Measurements from ENCODE around the gene SRP54. TPM values are rescaled to one million over a fixed set of nuclear protein-coding genes. Genes with fewer than 3 reads are reported as not detected.
"Not testable (repeated sequence)": the region's sequence is repeated elsewhere in the genome, so short reads cannot be mapped to it uniquely, and the experiment has no call there.

SRP54 gene
- total RNA-seq, 1 donor from 2014 or later = 47.5 TPM

DNA sequence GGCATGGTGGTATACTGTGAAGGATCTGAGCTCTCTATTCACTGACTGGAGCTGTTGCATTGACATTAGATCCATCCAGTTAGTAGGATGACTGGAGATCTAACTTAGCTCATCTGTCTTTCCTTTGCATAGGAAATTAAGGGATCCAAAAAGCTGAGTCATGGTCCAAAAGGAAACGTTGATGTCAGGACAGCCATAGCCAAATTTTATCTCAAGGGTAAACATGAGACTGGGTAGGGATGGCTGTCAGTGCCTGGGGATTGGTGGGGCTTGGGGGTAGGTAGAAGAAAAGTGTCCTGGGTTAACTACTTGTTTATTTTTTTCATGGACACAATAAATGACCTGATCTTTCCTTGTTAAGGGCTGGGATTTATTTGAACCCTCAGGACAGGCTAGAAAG lies 67.9 kb downstream of the SRP54 start:
- intact Hi-C loops (cut with DNase I) = no loop called here
- no peaks in the 10 kb centered on the region for H3K9me3 ChIP-seq
- ATAC-seq = no peak

DNA sequence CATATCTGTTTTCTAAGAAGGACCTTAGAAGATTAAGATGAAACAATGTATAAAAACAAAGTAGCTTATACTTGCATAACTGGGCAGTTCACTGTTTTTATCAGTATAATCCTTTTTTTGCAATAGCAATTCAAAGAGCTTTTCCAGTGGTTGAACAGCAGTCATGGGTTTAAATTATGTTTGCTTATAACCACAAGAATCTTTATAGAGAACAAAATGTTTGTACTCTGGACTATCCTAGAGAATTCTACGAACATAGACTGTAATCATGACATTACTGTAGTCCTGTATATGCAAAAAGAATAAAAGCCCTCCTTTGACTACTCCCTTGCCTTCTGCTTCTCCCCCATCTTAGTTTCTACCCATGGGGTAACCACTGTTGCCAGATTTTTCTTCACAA lies 69.0 kb downstream of the SRP54 start:
- no peaks in the 10 kb centered on the region for H3K9me3 ChIP-seq
- H3K4me3 ChIP-seq = no peak overlapping the region
- intact Hi-C loops (cut with DNase I) = no loop called here
- H3K27me3 ChIP-seq = no peaks in the 10 kb centered on the region
- peak; percentile 73 for ATAC-seq
- peaks cover 27% of the 10 kb centered on the region for H3K4me1 ChIP-seq
- no peak for TF ChIP-seq CTCF (IDR thresholded peaks at IDR 0.05)
- peak overlapping the region; percentile 44 for H3K27ac ChIP-seq
- DNase-seq = no peak
- H3K36me3 ChIP-seq = peaks cover 49% of the 10 kb centered on the region

More for the DNA sequence above, 67.9 kb downstream of the SRP54 start:
- Histone ChIP-seq H3K27ac (no peak overlapping the region), H3K36me3 (peaks cover 42% of the 10 kb centered on the region), H3K4me3 (no peak overlapping the region), H3K4me1 (peaks cover 27% of the 10 kb centered on the region), H3K27me3 (no peaks in the 10 kb centered on the region)
- no peak for TF ChIP-seq CTCF (IDR thresholded peaks at IDR 0.05)
- DNase-seq = no peak

DNA sequence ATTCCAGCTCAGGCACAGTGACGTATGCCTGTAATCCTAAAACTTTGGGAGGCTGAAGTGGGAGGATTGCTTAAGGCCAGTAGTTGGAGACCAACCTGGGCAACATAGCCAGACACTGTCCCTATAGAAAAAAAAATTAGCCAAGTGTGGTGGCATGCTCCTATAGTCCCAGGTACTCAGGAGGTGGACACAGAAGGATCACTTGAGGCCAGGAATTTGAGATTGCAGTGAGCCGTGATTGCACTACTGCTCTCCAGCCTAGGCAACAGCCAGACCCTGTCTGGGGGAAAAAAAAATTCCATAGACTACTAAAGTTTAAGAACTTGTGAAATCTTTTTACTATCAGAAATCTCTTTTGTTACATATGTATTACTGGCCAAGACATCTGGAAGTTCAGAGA lies 69.8 kb downstream of the SRP54 start:
- no peaks in the 10 kb centered on the region for H3K9me3 ChIP-seq
- H3K36me3 ChIP-seq = peaks cover 56% of the 10 kb centered on the region
- intact Hi-C loops (cut with DNase I) = no loop called here
- H3K4me1 ChIP-seq = peaks cover 20% of the 10 kb centered on the region
- ATAC-seq = peak; percentile 66
- H3K4me3 ChIP-seq = no peak overlapping the region
- no peaks in the 10 kb centered on the region for H3K27me3 ChIP-seq
- peak overlapping the region; percentile 44 for H3K27ac ChIP-seq
- TF ChIP-seq CTCF (IDR thresholded peaks at IDR 0.05) = no peak
- no peak for DNase-seq

DNA sequence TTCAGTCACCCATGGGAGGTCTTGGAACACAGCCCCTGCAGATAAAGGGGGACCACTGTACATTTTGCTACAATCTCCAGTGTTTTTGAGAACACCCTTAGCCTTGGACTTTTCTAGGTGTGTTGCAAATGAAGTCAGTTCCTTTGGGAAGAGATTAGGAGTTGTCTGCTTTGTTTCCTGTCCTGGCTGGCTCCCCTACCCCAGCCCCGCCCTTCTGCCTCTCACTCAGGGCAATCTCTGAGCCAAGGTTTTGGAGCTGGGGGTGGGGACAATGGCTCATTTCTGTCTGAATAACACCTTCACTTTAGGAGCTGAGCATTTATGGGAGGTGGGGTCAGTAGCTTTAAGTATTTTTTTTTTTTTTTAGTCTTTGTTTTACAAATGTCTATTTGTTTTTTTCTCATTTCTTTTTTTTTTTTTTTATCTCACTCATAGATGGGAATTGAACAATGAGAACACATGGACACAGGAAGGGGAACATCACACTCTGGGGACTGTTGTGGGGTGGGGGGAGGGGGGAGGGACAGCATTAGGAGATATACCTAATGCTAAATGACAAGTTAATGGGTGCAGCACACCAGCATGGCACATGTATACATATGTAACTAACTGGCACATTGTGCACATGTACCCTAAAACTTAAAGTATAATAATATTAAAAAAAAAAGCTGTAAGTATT lies 78.5 kb downstream of the SRP54 start:
- DNase-seq = not testable (repeated sequence)
- ATAC-seq = peak; percentile 85

GRCh38 chr14:35065731-35066130 lies 82.9 kb downstream of the SRP54 start:
- H3K36me3 ChIP-seq = peaks cover 40% of the 10 kb centered on the region
- H3K4me3 ChIP-seq; H3K9me3 ChIP-seq; ATAC-seq; DNase-seq; H3K27me3 ChIP-seq; H3K27ac ChIP-seq; H3K4me1 ChIP-seq; intact Hi-C loops (cut with DNase I): not testable (repeated sequence)

More for the DNA sequence above, 78.5 kb downstream of the SRP54 start:
- H3K27me3 ChIP-seq; H3K4me1 ChIP-seq; H3K9me3 ChIP-seq; H3K27ac ChIP-seq; H3K4me3 ChIP-seq; intact Hi-C loops (cut with DNase I): not testable (repeated sequence)
- H3K36me3 ChIP-seq = peaks cover 52% of the 10 kb centered on the region

- H3K9me3 ChIP-seq = no peaks in the 10 kb centered on the region
- no peaks in the 10 kb centered on the region for H3K4me1 ChIP-seq
- no peaks in the 10 kb centered on the region for H3K27me3 ChIP-seq
- DNase-seq (no peak), ATAC-seq (no peak)
- no peak overlapping the region for H3K4me3 ChIP-seq
- H3K36me3 ChIP-seq = peaks cover 35% of the 10 kb centered on the region
- no peak for TF ChIP-seq CTCF (IDR thresholded peaks at IDR 0.05)
- no peak overlapping the region for H3K27ac ChIP-seq
- intact Hi-C loops (cut with DNase I) = no loop called here
Observed at GRCh38 chr14:35068238-35069012, 85.6 kb downstream of the SRP54 start.
